Activated CD4-positive, alpha-beta T cell treated with anti-CD3 and anti-CD28 coated beads for 36 hours (primary cell): ENCODE measurements around the gene ST6GALNAC3. TPM values are rescaled to one million over a fixed set of nuclear protein-coding genes. Genes with fewer than 3 reads are reported as not detected.
"Not testable (repeated sequence)": the region's sequence is repeated elsewhere in the genome, so short reads cannot be mapped to it uniquely, and the experiment has no call there.

Source experiments
- ATAC-seq: fragments of 200-7000 bp; cut with Tn5 transposase; one replicate; pipeline ENCODE4 v1.10.0; 2021; ENCODE audit warnings: mild to moderate bottlenecking, moderate library complexity
- CTCF ChIA-PET: fragments of 350-600 bp; sonication (Branson Sonifier 250); formaldehyde crosslinking; loops from one replicate; lab custom pipeline; 2021; ENCODE audit warnings: antibody characterized with exemption; lab: Charles Lee
- POLR2A ChIA-PET: fragments of 350-600 bp; sonication (Branson Sonifier 250); formaldehyde crosslinking; loops from one replicate; lab custom pipeline; 2021; ENCODE audit warnings: antibody characterized with exemption, inconsistent platforms; lab: Charles Lee
- DNase-seq: peaks from one replicate; pipeline ENCODE4 v3.0.0-alpha.2; 2020
- H3K27ac Mint-ChIP-seq: one replicate; pipeline ENCODE4 v1.8.0; 2021; ENCODE audit warnings: mixed read lengths
- H3K27me3 Mint-ChIP-seq: one replicate; pipeline ENCODE4 v1.8.0; 2021; ENCODE audit warnings: mixed read lengths
- H3K36me3 Mint-ChIP-seq: one replicate; pipeline ENCODE4 v1.8.0; 2021; ENCODE audit warnings: low read depth, mixed read lengths
- H3K4me1 Mint-ChIP-seq: one replicate; pipeline ENCODE4 v1.8.0; 2021; ENCODE audit warnings: mixed read lengths
- H3K4me3 Mint-ChIP-seq: one replicate; pipeline ENCODE4 v1.8.0; 2021; ENCODE audit warnings: mild to moderate bottlenecking, moderate library complexity, mixed read lengths
- H3K9me3 Mint-ChIP-seq: one replicate; pipeline ENCODE4 v1.8.0; 2021; ENCODE audit warnings: low read depth, mixed read lengths
- intact Hi-C, 2 experiments: fragments of 100-400 bp; cut with DNase I in 1 of 2; cut with micrococcal nuclease in 1 of 2; formaldehyde crosslinking; loops; one replicate each; pipeline versions ENCODE4 v1.14.2 to v1.15.1; 2022 to 2024; cut with DNase I, micrococcal nuclease
- total RNA-seq, 2 experiments: library from RNA; stranded (reverse); gene quantifications; one replicate each; pipeline ENCODE4 v1.2.3, GENCODE V29; 2021

ST6GALNAC3 gene
- total RNA-seq, 2 experiments from 2014 or later: 0.73 to 1.1 TPM

DNA sequence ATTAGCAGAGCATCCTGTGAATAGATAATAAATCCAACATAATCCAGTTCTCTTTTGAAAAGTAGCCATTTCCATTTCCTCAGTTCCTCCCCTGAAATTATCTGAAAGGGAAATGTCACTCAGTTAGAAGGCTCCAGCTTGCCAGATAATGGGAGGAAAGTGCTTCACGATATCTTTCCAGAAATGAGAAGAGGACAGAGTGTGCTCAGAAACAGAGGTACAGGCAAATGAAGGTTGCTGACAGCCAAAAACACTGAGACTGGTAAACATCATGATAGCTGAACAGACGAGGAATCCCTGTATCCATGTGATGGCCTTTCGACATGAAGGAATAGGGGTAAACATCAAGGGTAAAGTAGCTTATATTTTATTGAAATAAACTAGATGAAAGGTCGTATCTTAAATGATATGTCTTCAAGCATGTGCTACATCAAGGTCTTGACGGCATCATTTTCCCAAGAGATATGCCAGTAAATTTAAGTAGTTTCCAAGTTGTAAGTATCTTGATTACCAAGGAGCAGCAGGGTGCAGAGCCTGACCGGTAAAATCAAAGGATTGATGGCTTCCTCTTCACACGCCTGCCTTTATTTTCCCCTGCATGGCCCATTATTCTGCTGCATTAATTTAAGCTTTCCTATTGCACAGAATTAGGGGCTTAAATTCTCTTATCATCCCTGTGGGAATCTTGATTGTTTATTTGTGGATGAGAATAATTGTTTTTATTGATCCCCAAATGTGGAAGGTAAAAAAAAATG lies 548.4 kb downstream of the ST6GALNAC3 start:
- intact Hi-C loops: no loop called here
- POLR2A ChIA-PET: no interaction called here
- no peak overlapping the region for H3K27ac Mint-ChIP-seq
- H3K9me3 Mint-ChIP-seq: no peaks in the 10 kb centered on the region
- H3K4me1 Mint-ChIP-seq: no peaks in the 10 kb centered on the region
- H3K36me3 Mint-ChIP-seq: no peaks in the 10 kb centered on the region
- DNase-seq: no peak
- ATAC-seq: no peak
- H3K4me3 Mint-ChIP-seq: no peak overlapping the region
- CTCF ChIA-PET: interaction anchor here (0.6 kb wide), 1 partner anchor 128 kb away, joined by 3 read pairs; no protein-coding TSS in a partner anchor
- H3K27me3 Mint-ChIP-seq: no peaks in the 10 kb centered on the region

DNA sequence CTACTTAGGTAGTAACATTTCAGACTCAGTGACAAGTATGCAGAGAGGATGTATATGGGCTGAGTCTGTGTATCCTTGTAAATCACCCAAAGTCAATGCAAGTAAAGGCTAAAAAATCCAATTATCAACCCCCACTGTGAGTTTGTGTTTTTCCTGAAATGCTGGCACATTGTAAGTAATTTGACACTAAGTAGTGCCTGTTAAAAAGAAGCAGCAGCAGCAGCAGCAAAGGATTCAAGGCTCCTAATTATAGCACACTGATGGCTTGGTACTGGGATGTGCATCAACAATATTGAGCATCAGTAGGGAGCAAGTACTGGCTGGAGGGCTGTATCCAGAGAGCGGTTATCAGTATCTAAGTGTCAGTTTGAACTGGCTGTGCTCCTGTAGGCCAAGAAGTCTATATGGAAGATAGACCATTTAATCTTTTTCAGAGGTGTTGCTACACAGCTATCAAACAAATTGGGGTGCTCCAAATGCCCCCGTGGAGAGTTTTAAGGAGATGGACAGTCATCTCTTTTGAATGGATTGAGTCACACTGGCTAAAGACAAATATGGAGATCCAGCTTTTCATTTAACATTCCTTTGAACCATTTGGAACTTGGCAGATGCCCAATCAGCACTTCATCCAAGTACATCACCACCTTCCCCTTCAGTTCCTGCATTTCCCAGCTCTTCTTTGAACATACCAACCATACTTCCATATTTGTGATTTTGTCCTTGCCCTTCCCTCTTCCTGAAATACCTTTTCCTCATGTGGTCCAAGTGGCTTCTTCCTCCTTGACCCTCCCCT lies 551.5 kb downstream of the ST6GALNAC3 start:
- intact Hi-C loops: no loop called here
- Mint-ChIP-seq H3K9me3 (peaks cover 2% of the 10 kb centered on the region), H3K36me3 (no peaks in the 10 kb centered on the region), H3K27ac (no peak overlapping the region), H3K4me3 (no peak overlapping the region), H3K4me1 (no peaks in the 10 kb centered on the region), H3K27me3 (no peaks in the 10 kb centered on the region)
- POLR2A ChIA-PET: no interaction called here
- DNase-seq (no peak), ATAC-seq (no peak)
- CTCF ChIA-PET: no interaction called here

DNA sequence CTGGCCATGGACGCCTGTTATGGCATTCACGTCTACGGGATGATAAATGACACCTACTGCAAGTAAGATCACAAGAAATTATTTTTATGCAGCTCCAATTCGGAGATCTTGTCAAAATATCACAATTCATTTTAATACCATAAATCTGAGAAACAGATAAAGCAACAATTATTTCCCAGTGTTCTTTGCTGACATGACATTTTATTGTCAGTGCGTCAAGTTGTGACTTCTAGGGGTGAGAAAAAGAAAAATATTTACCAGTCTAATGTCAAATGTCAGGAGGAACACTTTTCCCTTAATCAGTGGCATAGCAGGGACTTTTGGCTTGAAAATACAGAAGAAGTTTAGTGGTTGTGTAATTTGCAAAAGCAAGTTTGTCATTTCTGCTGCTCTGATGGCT lies 553.0 kb downstream of the ST6GALNAC3 start:
- Mint-ChIP-seq H3K9me3 (peaks cover 2% of the 10 kb centered on the region), H3K36me3 (no peaks in the 10 kb centered on the region), H3K4me3 (no peak overlapping the region), H3K27me3 (no peaks in the 10 kb centered on the region), H3K4me1 (no peaks in the 10 kb centered on the region), H3K27ac (no peak overlapping the region)
- intact Hi-C loops: no loop called here
- CTCF ChIA-PET: interaction anchor here (0.6 to 1.3 kb wide), 2 partner anchors 11 to 399 kb away, joined by 3 to 4 read pairs; no protein-coding TSS in a partner anchor
- no peak for ATAC-seq
- DNase-seq: no peak
- POLR2A ChIA-PET: no interaction called here

DNA sequence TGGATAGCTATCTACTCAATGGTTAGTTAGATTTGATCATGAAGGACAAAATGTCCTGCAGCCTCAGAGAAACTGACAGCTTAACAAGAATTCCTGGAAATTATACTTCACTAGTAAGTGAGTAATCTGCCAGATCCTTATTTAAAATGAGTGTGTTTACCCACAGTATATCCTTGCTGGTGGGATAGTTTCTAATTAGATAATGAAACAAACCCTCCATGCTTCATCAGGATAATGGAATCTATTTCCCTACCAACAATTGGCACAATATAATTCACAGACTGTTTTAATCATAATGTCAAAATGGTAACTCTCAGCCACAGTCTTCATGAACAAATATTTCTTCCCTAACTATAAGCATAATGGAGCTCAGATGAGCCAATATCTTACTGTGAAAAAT lies 553.4 kb downstream of the ST6GALNAC3 start:
- H3K27me3 Mint-ChIP-seq: no peaks in the 10 kb centered on the region
- POLR2A ChIA-PET: no interaction called here
- DNase-seq: no peak
- H3K4me3 Mint-ChIP-seq: no peak overlapping the region
- CTCF ChIA-PET: interaction anchor here (0.6 to 1.3 kb wide), 2 partner anchors 10 to 400 kb away, joined by 3 to 4 read pairs; no protein-coding TSS in a partner anchor
- no peak overlapping the region for H3K27ac Mint-ChIP-seq
- no peaks in the 10 kb centered on the region for H3K36me3 Mint-ChIP-seq
- intact Hi-C loops: no loop called here
- peaks cover 2% of the 10 kb centered on the region for H3K9me3 Mint-ChIP-seq
- ATAC-seq: no peak
- no peaks in the 10 kb centered on the region for H3K4me1 Mint-ChIP-seq

DNA sequence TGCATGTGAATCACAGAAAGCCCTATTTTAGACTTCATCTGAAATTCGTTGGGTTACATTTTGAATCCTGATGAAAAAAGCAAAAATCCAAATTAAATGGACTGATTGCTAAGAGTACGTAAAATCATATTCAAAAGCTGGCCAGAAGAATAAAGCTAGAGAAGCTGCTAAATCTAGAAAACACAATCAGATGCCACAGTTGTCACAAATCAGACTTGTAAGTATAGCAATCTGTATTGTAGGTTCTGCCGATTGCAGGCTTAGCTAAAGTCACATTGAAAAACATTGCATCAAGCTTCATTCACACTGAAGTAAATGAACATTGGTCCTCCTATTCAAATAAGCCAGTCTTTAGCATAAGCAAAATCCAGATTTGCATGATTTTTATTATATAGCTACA lies 557.6 kb downstream of the ST6GALNAC3 start:
- Mint-ChIP-seq H3K36me3 (no peaks in the 10 kb centered on the region), H3K4me1 (peaks cover 4% of the 10 kb centered on the region), H3K27ac (no peak overlapping the region), H3K9me3 (peaks cover 2% of the 10 kb centered on the region), H3K4me3 (no peak overlapping the region), H3K27me3 (no peaks in the 10 kb centered on the region)
- no peak for DNase-seq
- CTCF ChIA-PET: no interaction called here
- no peak for ATAC-seq
- POLR2A ChIA-PET: no interaction called here
- intact Hi-C loops: no loop called here

DNA sequence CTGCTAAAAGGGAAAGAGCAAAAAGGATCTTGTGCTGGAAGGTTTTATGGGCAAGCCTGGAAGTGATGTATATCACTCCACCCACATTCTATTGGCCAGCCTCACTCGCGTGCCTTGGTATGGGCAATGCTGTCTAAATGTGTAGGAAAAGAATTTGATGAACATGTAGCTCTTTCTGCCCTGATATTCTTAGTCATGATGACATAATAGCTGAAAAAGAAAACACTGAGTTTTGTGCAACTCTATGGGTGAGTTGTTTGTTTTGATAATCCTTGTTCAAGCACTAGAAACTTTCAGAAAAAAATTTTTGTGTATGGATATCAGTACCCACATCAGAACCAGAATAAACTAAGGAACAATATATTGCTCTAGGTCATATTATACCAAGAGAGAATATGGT lies 561.2 kb downstream of the ST6GALNAC3 start:
- ChIA-PET POLR2A (no interaction called here), CTCF (interaction anchor here (1.6 kb wide), 1 partner anchor 19 kb away, joined by 6 read pairs; no protein-coding TSS in a partner anchor)
- ATAC-seq: no peak
- Mint-ChIP-seq H3K4me1 (peaks cover 4% of the 10 kb centered on the region), H3K36me3 (no peaks in the 10 kb centered on the region), H3K27me3 (no peaks in the 10 kb centered on the region), H3K9me3 (no peaks in the 10 kb centered on the region), H3K27ac (no peak overlapping the region), H3K4me3 (no peak overlapping the region)
- DNase-seq: no peak
- intact Hi-C loops: no loop called here

DNA sequence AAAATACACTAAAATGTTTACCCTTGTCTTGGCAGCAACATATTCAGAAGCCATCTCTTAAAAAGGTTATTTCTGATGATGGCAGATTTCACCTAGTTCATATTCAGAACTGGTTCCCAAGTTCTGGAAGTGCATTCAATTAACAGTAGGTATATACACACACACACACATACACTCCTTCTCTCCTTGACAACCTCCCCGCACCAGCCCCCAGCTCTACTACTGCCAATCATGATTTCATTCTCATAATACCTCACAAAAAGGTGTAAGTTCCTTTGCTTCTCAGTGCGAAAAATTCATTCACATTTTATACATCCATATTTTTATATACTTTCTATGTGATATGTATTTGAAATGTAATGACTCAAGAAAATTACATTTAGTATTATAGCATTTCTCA lies 564.6 kb downstream of the ST6GALNAC3 start:
- no peak for DNase-seq
- H3K27ac Mint-ChIP-seq: no peak overlapping the region
- POLR2A ChIA-PET: interaction anchor here (0.5 kb wide), 1 partner anchor 80 kb away, joined by 6 read pairs; no protein-coding TSS in a partner anchor
- intact Hi-C loops: no loop called here
- ATAC-seq: no peak
- CTCF ChIA-PET: no interaction called here
- H3K36me3 Mint-ChIP-seq: no peaks in the 10 kb centered on the region
- H3K4me1 Mint-ChIP-seq: peaks cover 3% of the 10 kb centered on the region
- no peak overlapping the region for H3K4me3 Mint-ChIP-seq
- H3K27me3 Mint-ChIP-seq: no peaks in the 10 kb centered on the region
- H3K9me3 Mint-ChIP-seq: no peaks in the 10 kb centered on the region

DNA sequence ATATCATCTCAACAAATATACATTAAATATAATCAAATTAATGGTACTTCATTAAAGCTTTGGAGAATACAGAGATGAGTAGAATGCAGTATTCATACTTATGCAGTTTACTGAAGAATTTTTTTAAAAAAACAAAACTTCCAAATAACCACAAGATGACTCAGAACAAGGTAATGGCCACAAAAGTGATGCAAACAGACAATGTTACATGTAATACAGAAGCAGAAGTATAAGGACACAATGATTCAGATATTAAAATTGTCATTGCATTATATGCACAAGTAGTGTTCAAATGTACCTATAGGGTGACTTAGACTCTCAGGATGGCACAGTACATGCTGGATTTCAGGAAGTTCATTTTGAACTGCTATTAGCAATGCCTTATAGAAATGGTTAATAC lies 565.5 kb downstream of the ST6GALNAC3 start:
- intact Hi-C loops: no loop called here
- Mint-ChIP-seq H3K27me3 (no peaks in the 10 kb centered on the region), H3K27ac (no peak overlapping the region), H3K9me3 (no peaks in the 10 kb centered on the region), H3K36me3 (no peaks in the 10 kb centered on the region), H3K4me3 (no peak overlapping the region), H3K4me1 (peaks cover 3% of the 10 kb centered on the region)
- ChIA-PET CTCF (interaction anchor here (1.2 kb wide), 1 partner anchor 19 kb away, joined by 3 read pairs; no protein-coding TSS in a partner anchor), POLR2A (no interaction called here)
- DNase-seq (no peak), ATAC-seq (no peak)

DNA sequence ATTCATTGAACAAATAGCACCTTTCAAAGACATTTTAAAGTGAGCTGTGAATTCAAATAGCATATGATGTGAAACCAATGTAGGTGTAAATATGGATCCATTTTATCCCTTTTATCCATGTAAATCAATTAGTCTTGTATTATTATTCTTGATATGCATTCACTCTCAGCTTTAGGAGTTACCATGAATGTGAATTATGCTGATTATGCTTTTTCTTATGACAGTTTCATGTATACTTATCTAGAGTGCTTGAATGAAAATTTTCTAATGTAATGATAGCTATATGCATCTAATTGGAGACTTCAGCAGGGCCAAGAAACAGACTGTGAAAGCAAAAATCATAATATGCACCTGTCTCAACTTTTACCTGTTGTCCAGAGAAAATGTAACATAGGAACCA lies 566.2 kb downstream of the ST6GALNAC3 start:
- Mint-ChIP-seq H3K27ac (no peak overlapping the region), H3K36me3 (no peaks in the 10 kb centered on the region), H3K27me3 (no peaks in the 10 kb centered on the region), H3K9me3 (no peaks in the 10 kb centered on the region), H3K4me1 (peaks cover 3% of the 10 kb centered on the region), H3K4me3 (no peak overlapping the region)
- POLR2A ChIA-PET: no interaction called here
- intact Hi-C loops: no loop called here
- DNase-seq (no peak), ATAC-seq (no peak)
- CTCF ChIA-PET: interaction anchor here (1.2 kb wide), 1 partner anchor 19 kb away, joined by 3 read pairs; no protein-coding TSS in a partner anchor

DNA sequence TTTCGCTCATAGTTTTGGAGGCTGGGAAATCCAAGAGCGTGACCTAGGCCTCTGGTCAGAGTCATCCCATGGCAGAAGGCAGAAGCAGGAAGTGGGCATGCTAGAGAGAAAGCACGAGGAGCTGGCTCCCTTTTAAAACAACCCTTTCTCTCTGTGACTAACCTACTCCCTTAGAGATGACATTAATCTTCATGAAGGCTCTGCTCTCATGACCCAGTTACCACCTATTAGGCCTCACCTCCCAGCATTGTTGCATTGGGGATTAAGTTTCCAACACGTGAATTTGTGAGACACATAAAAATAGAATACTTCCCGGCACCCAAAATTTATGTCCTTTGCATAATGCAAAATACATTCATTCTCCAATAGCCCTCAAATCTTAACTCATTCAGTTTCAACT lies 569.6 kb downstream of the ST6GALNAC3 start:
- Mint-ChIP-seq H3K27me3 (peaks cover 3% of the 10 kb centered on the region), H3K4me3 (no peak overlapping the region), H3K27ac (no peak overlapping the region), H3K4me1 (no peaks in the 10 kb centered on the region), H3K9me3 (no peaks in the 10 kb centered on the region), H3K36me3 (no peaks in the 10 kb centered on the region)
- intact Hi-C loops: no loop called here
- ChIA-PET POLR2A (no interaction called here), CTCF (no interaction called here)
- no peak for DNase-seq
- no peak for ATAC-seq

DNA sequence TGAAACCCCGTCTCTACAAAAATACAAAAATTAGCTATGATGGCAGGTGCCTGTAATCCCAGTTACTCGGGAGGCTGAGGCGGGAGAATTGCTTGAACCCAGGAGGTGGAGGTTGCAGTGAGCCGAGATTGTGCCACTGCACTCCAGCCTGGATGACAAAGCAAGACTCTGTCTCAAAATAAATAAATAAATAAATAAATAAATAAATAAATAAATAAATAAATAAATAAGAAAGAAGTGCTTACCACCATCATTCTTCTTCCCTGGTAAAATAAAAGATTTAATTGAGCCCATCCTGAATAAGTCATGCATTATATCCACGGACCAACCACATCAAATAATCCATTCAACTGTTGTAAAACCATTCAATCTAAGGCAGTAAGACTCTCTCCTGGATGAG lies 578.3 kb downstream of the ST6GALNAC3 start:
- ATAC-seq, H3K4me3 Mint-ChIP-seq, H3K36me3 Mint-ChIP-seq, POLR2A ChIA-PET, CTCF ChIA-PET, intact Hi-C loops, DNase-seq, H3K27ac Mint-ChIP-seq, H3K27me3 Mint-ChIP-seq, H3K4me1 Mint-ChIP-seq: not testable (repeated sequence)
- peaks cover 14% of the 10 kb centered on the region for H3K9me3 Mint-ChIP-seq
